ENCODE measurements around the gene PROZ.

DNA sequence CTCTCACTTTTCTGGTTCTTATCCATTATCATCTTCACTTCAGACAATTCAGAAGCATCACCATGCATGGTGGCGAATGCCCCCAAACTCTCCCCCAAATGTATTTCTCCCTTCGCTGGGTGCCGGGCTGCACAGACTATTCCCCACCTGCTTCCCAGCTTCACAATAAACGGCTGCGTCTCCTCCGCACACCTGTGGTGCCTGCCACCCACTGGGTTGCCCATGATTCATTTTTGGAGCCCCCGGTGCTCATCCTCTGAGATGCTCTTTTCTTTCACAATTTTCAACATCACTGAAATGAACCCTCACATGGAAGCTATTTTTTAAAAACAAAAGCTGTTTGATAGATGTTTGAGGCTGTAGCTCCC is 38.6 kb upstream of the PROZ start:
- TF ChIP-seq, protein P1, sequence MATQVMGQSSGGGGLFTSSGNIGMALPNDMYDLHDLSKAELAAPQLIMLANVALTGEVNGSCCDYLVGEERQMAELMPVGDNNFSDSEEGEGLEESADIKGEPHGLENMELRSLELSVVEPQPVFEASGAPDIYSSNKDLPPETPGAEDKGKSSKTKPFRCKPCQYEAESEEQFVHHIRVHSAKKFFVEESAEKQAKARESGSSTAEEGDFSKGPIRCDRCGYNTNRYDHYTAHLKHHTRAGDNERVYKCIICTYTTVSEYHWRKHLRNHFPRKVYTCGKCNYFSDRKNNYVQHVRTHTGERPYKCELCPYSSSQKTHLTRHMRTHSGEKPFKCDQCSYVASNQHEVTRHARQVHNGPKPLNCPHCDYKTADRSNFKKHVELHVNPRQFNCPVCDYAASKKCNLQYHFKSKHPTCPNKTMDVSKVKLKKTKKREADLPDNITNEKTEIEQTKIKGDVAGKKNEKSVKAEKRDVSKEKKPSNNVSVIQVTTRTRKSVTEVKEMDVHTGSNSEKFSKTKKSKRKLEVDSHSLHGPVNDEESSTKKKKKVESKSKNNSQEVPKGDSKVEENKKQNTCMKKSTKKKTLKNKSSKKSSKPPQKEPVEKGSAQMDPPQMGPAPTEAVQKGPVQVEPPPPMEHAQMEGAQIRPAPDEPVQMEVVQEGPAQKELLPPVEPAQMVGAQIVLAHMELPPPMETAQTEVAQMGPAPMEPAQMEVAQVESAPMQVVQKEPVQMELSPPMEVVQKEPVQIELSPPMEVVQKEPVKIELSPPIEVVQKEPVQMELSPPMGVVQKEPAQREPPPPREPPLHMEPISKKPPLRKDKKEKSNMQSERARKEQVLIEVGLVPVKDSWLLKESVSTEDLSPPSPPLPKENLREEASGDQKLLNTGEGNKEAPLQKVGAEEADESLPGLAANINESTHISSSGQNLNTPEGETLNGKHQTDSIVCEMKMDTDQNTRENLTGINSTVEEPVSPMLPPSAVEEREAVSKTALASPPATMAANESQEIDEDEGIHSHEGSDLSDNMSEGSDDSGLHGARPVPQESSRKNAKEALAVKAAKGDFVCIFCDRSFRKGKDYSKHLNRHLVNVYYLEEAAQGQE (IDR thresholded peaks at IDR 0.05; ENCODE audit: low read depth, low read length), result no peak
- TF ChIP-seq RCOR1 (IDR thresholded peaks at IDR 0.05; ENCODE audit: low read length) (no peak), SIN3A (IDR thresholded peaks at IDR 0.05; ENCODE audit: borderline replicate concordance, low read depth, low read length) (no peak), SMC3 (IDR thresholded peaks at IDR 0.05; ENCODE audit: low read depth, low read length) (no peak), NFIC (IDR thresholded peaks at IDR 0.05; ENCODE audit: borderline replicate concordance) (no peak), POLR2AphosphoS5 (IDR thresholded peaks at IDR 0.05; ENCODE audit: low read depth, low read length) (no peak)
- TF ChIP-seq, protein P2, sequence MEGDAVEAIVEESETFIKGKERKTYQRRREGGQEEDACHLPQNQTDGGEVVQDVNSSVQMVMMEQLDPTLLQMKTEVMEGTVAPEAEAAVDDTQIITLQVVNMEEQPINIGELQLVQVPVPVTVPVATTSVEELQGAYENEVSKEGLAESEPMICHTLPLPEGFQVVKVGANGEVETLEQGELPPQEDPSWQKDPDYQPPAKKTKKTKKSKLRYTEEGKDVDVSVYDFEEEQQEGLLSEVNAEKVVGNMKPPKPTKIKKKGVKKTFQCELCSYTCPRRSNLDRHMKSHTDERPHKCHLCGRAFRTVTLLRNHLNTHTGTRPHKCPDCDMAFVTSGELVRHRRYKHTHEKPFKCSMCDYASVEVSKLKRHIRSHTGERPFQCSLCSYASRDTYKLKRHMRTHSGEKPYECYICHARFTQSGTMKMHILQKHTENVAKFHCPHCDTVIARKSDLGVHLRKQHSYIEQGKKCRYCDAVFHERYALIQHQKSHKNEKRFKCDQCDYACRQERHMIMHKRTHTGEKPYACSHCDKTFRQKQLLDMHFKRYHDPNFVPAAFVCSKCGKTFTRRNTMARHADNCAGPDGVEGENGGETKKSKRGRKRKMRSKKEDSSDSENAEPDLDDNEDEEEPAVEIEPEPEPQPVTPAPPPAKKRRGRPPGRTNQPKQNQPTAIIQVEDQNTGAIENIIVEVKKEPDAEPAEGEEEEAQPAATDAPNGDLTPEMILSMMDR (IDR thresholded peaks at IDR 0.05), result no peak

Data from SK-N-SH (cell line).